Mesenchymal stem cell (in vitro differentiated cells and primary cell): Measurements from ENCODE around the gene RNASE11.
"Not testable (repeated sequence)": the region's sequence is repeated elsewhere in the genome, so short reads cannot be mapped to it uniquely, and the experiment has no call there.

Experiments
- DNase-seq: peaks from one replicate; pipeline ENCODE4 v3.0.0-alpha.2; 2013
- H2AFZ ChIP-seq: one replicate; pipeline ENCODE4 v1.6.1; 2013; ENCODE audit warnings: low read depth, mild to moderate bottlenecking, control low read depth, inconsistent platforms, low read length, moderate library complexity
- H2AK5ac ChIP-seq: 2 replicates; pipeline ENCODE4 v1.6.1; 2013; ENCODE audit warnings: low read length, moderate library complexity, mild to moderate bottlenecking, inconsistent platforms; ENCODE audit not compliant: severe bottlenecking
- H2BK120ac ChIP-seq: one replicate; pipeline ENCODE4 v1.6.1; 2013; ENCODE audit warnings: low read depth, mild to moderate bottlenecking, inconsistent platforms, low read length, moderate library complexity
- H2BK12ac ChIP-seq, 2 experiments: one replicate each; pipeline ENCODE4 v1.6.1; 2013; ENCODE audit warnings: inconsistent platforms in 2 of 2, low read length in 2 of 2, mild to moderate bottlenecking in 2 of 2, moderate library complexity in 2 of 2, control low read depth in 1 of 2
- H2BK15ac ChIP-seq: one replicate; pipeline ENCODE4 v1.6.1; 2013; ENCODE audit warnings: mild to moderate bottlenecking, low read depth, inconsistent platforms; ENCODE audit not compliant: poor library complexity, severe bottlenecking
- H2BK5ac ChIP-seq: 2 replicates; pipeline ENCODE4 v1.6.1; 2013; ENCODE audit warnings: low read depth, mild to moderate bottlenecking, low read length, control low read depth, inconsistent platforms; ENCODE audit not compliant: poor library complexity, severe bottlenecking
- H3K14ac ChIP-seq, 2 experiments: one replicate each; pipeline ENCODE4 v1.6.1; 2013; ENCODE audit warnings: inconsistent platforms in 2 of 2, low read length in 2 of 2, control low read depth in 1 of 2, mild to moderate bottlenecking in 1 of 2, moderate library complexity in 1 of 2
- H3K18ac ChIP-seq, 2 experiments: one replicate each; pipeline ENCODE4 v1.6.1; 2013; ENCODE audit warnings: inconsistent platforms in 2 of 2, low read length in 2 of 2, control low read depth in 1 of 2, low read depth in 1 of 2, mild to moderate bottlenecking in 1 of 2
- H3K23ac ChIP-seq, 2 experiments: one replicate each; pipeline ENCODE4 v1.6.1; 2013; ENCODE audit warnings: inconsistent platforms in 2 of 2, low read length in 2 of 2, mild to moderate bottlenecking in 2 of 2, moderate library complexity in 2 of 2, control low read depth in 1 of 2
- H3K27ac ChIP-seq: 2 replicates; pipeline ENCODE4 v1.5.1; 2013; ENCODE audit warnings: mild to moderate bottlenecking, moderate library complexity, low read length, control low read depth, inconsistent platforms; ENCODE audit not compliant: poor library complexity, severe bottlenecking
- H3K27me3 ChIP-seq, 2 experiments: 2 replicates each; pipeline versions ENCODE4 v1.6.1 to v1.7.0; 2013; ENCODE audit warnings: low read length in 2 of 2, mild to moderate bottlenecking in 2 of 2, moderate library complexity in 2 of 2, control low read depth in 1 of 2, inconsistent platforms in 1 of 2; ENCODE audit not compliant: control insufficient read depth in 1 of 2, insufficient read depth in 1 of 2
- H3K36me3 ChIP-seq, 2 experiments: 2 replicates each; pipeline versions ENCODE4 v1.6.1 to v1.7.0; 2013; ENCODE audit warnings: low read length in 2 of 2, control low read depth in 1 of 2, inconsistent platforms in 1 of 2, low read depth in 1 of 2, mild to moderate bottlenecking in 1 of 2; ENCODE audit not compliant: insufficient read depth in 2 of 2, control insufficient read depth in 1 of 2
- H3K4ac ChIP-seq, 2 experiments: one replicate each; pipeline ENCODE4 v1.6.1; 2013; ENCODE audit warnings: inconsistent platforms in 2 of 2, low read length in 2 of 2, mild to moderate bottlenecking in 2 of 2, moderate library complexity in 2 of 2, control low read depth in 1 of 2, low read depth in 1 of 2
- H3K4me1 ChIP-seq: 2 replicates; pipeline ENCODE4 v1.6.1; 2013; ENCODE audit warnings: low read depth, low read length, control low read depth; ENCODE audit not compliant: control insufficient read depth, insufficient read depth
- H3K4me2 ChIP-seq: 2 replicates; pipeline ENCODE4 v1.6.1; 2013; ENCODE audit warnings: low read length, mild to moderate bottlenecking, inconsistent platforms; ENCODE audit not compliant: poor library complexity, severe bottlenecking
- H3K4me3 ChIP-seq, 2 experiments: 2 replicates each; pipeline versions ENCODE4 v1.5.1 to v1.7.0; 2013; ENCODE audit warnings: low read length in 2 of 2, mild to moderate bottlenecking in 2 of 2, control low read depth in 1 of 2, low read depth in 1 of 2; ENCODE audit not compliant: insufficient read depth in 1 of 2
- H3K79me1 ChIP-seq: replicated peaks from 2 replicates; pipeline ENCODE4 v1.6.1; 2013; ENCODE audit warnings: mild to moderate bottlenecking, control low read depth, low read length, inconsistent platforms; ENCODE audit not compliant: poor library complexity, severe bottlenecking
- H3K9ac ChIP-seq: 2 replicates; pipeline ENCODE4 v1.7.0; 2013; ENCODE audit warnings: mild to moderate bottlenecking, low read length, moderate library complexity
- H3K9me3 ChIP-seq: 2 replicates; pipeline ENCODE4 v1.7.0; 2013; ENCODE audit warnings: mild to moderate bottlenecking, low read length; ENCODE audit not compliant: control insufficient read depth
- H4K8ac ChIP-seq: one replicate; pipeline ENCODE4 v1.6.1; 2013; ENCODE audit warnings: inconsistent platforms, mild to moderate bottlenecking, low read length, moderate library complexity
- H4K91ac ChIP-seq: one replicate; pipeline ENCODE4 v1.6.1; 2013; ENCODE audit warnings: mild to moderate bottlenecking, low read length, inconsistent platforms
- WGBS: methylation state at CpG from one replicate; pipeline ENCODE4 v1.1.7; 2013; ENCODE audit warnings: mixed read lengths; 5-methylcytosine and 5-hydroxymethylcytosine counted together

RNASE11 gene

DNA sequence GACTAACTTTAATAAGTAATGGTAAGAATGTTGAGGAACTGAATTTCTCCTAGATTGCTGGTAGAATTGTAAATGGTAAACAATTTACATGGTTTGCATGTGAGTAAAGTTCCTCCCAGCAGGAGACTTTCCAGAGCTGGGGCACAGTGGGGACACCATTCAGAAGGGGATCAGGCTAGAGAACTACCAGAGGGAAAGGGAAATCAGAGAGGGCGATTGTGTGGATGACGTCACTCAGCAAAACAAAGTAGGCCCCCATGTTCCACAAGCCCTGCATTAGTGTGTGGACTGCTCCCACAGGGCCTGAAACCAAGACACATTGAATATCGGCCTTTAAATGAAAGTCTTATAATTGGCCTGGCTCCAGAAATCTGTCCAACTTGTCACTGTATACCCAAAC lies 9.5 kb downstream of the RNASE11 start:
- no peak overlapping the region for H2BK120ac ChIP-seq
- no peak overlapping the region for H3K23ac ChIP-seq
- no peak overlapping the region for H3K4ac ChIP-seq
- no peak overlapping the region for H2AFZ ChIP-seq
- H3K14ac ChIP-seq, result no peak overlapping the region
- H3K18ac ChIP-seq, result no peak overlapping the region
- WGBS, result 71% methylated on average over 3 of the region's 3 CpGs
- H3K9me3 ChIP-seq, result no peaks in the 10 kb centered on the region
- H3K9ac ChIP-seq, result no peak overlapping the region
- H2BK12ac ChIP-seq, result no peak overlapping the region
- H3K36me3 ChIP-seq, result no peaks in the 10 kb centered on the region
- no peaks in the 10 kb centered on the region for H3K79me1 ChIP-seq
- H4K91ac ChIP-seq, result no peak overlapping the region
- no peak overlapping the region for H2BK5ac ChIP-seq
- H3K27me3 ChIP-seq, result peaks cover 3 to 15% of the 10 kb centered on the region in 2 experiments
- no peak overlapping the region for H4K8ac ChIP-seq
- no peak overlapping the region for H3K4me3 ChIP-seq
- no peak overlapping the region for H2AK5ac ChIP-seq
- H3K4me1 ChIP-seq, result no peaks in the 10 kb centered on the region
- no peak overlapping the region for H3K4me2 ChIP-seq
- H2BK15ac ChIP-seq, result no peak overlapping the region
- DNase-seq, result no peak
- H3K27ac ChIP-seq, result no peak overlapping the region

GRCh38 chr14:20572382-20572990 lies 15.3 kb downstream of the RNASE11 start:
- not testable (repeated sequence) for H3K18ac ChIP-seq, H4K8ac ChIP-seq, H3K4me2 ChIP-seq, H3K27me3 ChIP-seq, H3K4ac ChIP-seq, H3K79me1 ChIP-seq, H4K91ac ChIP-seq, H2AK5ac ChIP-seq, H3K36me3 ChIP-seq, H2BK15ac ChIP-seq, H2BK120ac ChIP-seq, H3K4me1 ChIP-seq, H2AFZ ChIP-seq, DNase-seq, H3K23ac ChIP-seq, H2BK12ac ChIP-seq, H3K14ac ChIP-seq, H3K9ac ChIP-seq, H3K4me3 ChIP-seq, H3K27ac ChIP-seq, H2BK5ac ChIP-seq
- 70% methylated on average over 3 of the region's 4 CpGs for WGBS
- peaks cover 20% of the 10 kb centered on the region for H3K9me3 ChIP-seq

GRCh38 chr14:20570720-20571119 lies 17.1 kb downstream of the RNASE11 start:
- WGBS, result 60% methylated on average over 1 of the region's 1 CpG
- H2AK5ac ChIP-seq, H3K4ac ChIP-seq, H4K91ac ChIP-seq, H3K79me1 ChIP-seq, H4K8ac ChIP-seq, H3K36me3 ChIP-seq, DNase-seq, H2BK12ac ChIP-seq, H2BK120ac ChIP-seq, H3K4me3 ChIP-seq, H3K14ac ChIP-seq, H3K4me1 ChIP-seq, H2AFZ ChIP-seq, H3K27ac ChIP-seq, H3K23ac ChIP-seq, H2BK15ac ChIP-seq, H2BK5ac ChIP-seq, H3K18ac ChIP-seq, H3K9ac ChIP-seq, H3K4me2 ChIP-seq, H3K27me3 ChIP-seq: not testable (repeated sequence)
- peaks cover 20% of the 10 kb centered on the region for H3K9me3 ChIP-seq

DNA sequence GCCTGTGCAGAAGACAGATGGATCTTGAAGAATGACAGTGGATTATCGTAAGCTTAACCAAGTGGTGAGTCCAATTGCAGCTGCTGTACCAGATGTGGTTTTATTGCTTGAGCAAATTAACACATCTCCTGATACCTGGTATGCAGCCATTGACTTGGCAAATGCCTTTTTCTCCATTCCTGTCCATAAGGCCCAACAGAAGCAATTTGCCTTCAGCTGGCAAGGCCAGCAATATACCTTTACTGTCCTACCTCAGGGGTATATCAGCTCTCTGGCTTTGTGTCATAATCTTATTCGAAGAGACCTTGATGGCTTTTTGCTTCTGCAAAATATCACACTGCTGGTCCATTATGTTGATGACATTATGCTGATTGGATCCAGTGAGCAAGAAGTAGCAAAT lies 17.9 kb downstream of the RNASE11 start:
- H2BK12ac ChIP-seq, H3K4ac ChIP-seq, H3K23ac ChIP-seq, H3K4me1 ChIP-seq, H3K4me3 ChIP-seq, H2BK5ac ChIP-seq, H2BK15ac ChIP-seq, H4K8ac ChIP-seq, H3K27me3 ChIP-seq, H3K27ac ChIP-seq, H3K9ac ChIP-seq, H3K14ac ChIP-seq, H3K36me3 ChIP-seq, H2AK5ac ChIP-seq, H3K4me2 ChIP-seq, H4K91ac ChIP-seq, H3K79me1 ChIP-seq, DNase-seq, H3K18ac ChIP-seq, H2BK120ac ChIP-seq, H2AFZ ChIP-seq: not testable (repeated sequence)
- 52% methylated on average over 2 of the region's 2 CpGs for WGBS
- H3K9me3 ChIP-seq, result peaks cover 20% of the 10 kb centered on the region
